H9 (cell line): ENCODE results near the gene RAVER1. TPM values are rescaled to one million over a fixed set of nuclear protein-coding genes. Genes with fewer than 3 reads are reported as not detected.

Experiments used
- DNase-seq: peaks from one replicate; pipeline ENCODE4 v3.0.0-alpha.2; 2017
- H2AFZ ChIP-seq: one replicate; pipeline ENCODE4 v1.6.1; 2013; ENCODE audit warnings: mild to moderate bottlenecking, low read length, control low read depth, moderate library complexity
- H2AK5ac ChIP-seq: 2 replicates; pipeline ENCODE4 v1.6.1; 2013; ENCODE audit warnings: low read length, control low read depth, mixed read lengths; ENCODE audit not compliant: insufficient read length
- H2BK120ac ChIP-seq: one replicate; pipeline ENCODE4 v1.6.1; 2013; ENCODE audit warnings: low read depth, mild to moderate bottlenecking, low read length, control low read depth, inconsistent platforms; ENCODE audit not compliant: poor library complexity, severe bottlenecking
- H2BK12ac ChIP-seq: 2 replicates; pipeline ENCODE4 v1.6.1; 2013; ENCODE audit warnings: low read length, control low read depth, mixed read lengths, low read depth; ENCODE audit not compliant: insufficient read length
- H2BK15ac ChIP-seq: 2 replicates; pipeline ENCODE4 v1.6.1; 2013; ENCODE audit warnings: low read depth, low read length, control low read depth
- H2BK20ac ChIP-seq: one replicate; pipeline ENCODE4 v1.6.1; 2013; ENCODE audit warnings: low read depth, mild to moderate bottlenecking, low read length, control low read depth, inconsistent platforms; ENCODE audit not compliant: poor library complexity, severe bottlenecking
- H2BK5ac ChIP-seq: 2 replicates; pipeline ENCODE4 v1.6.1; 2013; ENCODE audit warnings: low read length, control low read depth, mixed read lengths; ENCODE audit not compliant: insufficient read length
- H3K14ac ChIP-seq: 2 replicates; pipeline ENCODE4 v1.6.1; 2013; ENCODE audit warnings: low read length, control low read depth; ENCODE audit not compliant: insufficient read depth
- H3K18ac ChIP-seq: 2 replicates; pipeline ENCODE4 v1.6.1; 2013; ENCODE audit warnings: low read depth, mild to moderate bottlenecking, mixed read lengths, low read length, control low read depth; ENCODE audit not compliant: insufficient read length
- H3K23ac ChIP-seq: 2 replicates; pipeline ENCODE4 v1.6.1; 2013; ENCODE audit warnings: low read length, control low read depth, mixed read lengths, low read depth; ENCODE audit not compliant: insufficient read length
- H3K23me2 ChIP-seq: 2 replicates; pipeline ENCODE4 v1.6.1; 2013; ENCODE audit warnings: low read depth, mild to moderate bottlenecking, mixed read lengths, low read length, control low read depth; ENCODE audit not compliant: insufficient read length, poor library complexity, severe bottlenecking
- H3K27ac ChIP-seq: 2 replicates; pipeline ENCODE4 v1.5.1; 2013; ENCODE audit warnings: low read length, control low read depth, mixed read lengths, low read depth; ENCODE audit not compliant: insufficient read length
- H3K27me3 ChIP-seq: 2 replicates; pipeline ENCODE4 v1.6.1; 2013; ENCODE audit warnings: low read length, control low read depth, inconsistent platforms; ENCODE audit not compliant: insufficient read depth
- H3K4ac ChIP-seq: 2 replicates; pipeline ENCODE4 v1.6.1; 2013; ENCODE audit warnings: low read depth, mild to moderate bottlenecking, control low read depth, inconsistent platforms, low read length, moderate library complexity
- H3K4me1 ChIP-seq: 2 replicates; pipeline ENCODE4 v1.6.1; 2013; ENCODE audit warnings: low read length, control low read depth, inconsistent platforms; ENCODE audit not compliant: insufficient read depth
- H3K4me2 ChIP-seq: 2 replicates; pipeline ENCODE4 v1.6.1; 2013; ENCODE audit warnings: low read length, control low read depth, mixed read lengths; ENCODE audit not compliant: insufficient read length, insufficient read depth
- H3K56ac ChIP-seq: 2 replicates; pipeline ENCODE4 v1.6.1; 2013; ENCODE audit warnings: low read depth, mild to moderate bottlenecking, mixed read lengths, low read length, control low read depth; ENCODE audit not compliant: insufficient read length
- H3K79me1 ChIP-seq: 2 replicates; pipeline ENCODE4 v1.6.1; 2013; ENCODE audit warnings: low read depth, mild to moderate bottlenecking, moderate library complexity, low read length, control low read depth, inconsistent platforms; ENCODE audit not compliant: insufficient read depth, poor library complexity, severe bottlenecking
- H3K79me2 ChIP-seq: 2 replicates; pipeline ENCODE4 v1.6.1; 2013; ENCODE audit warnings: low read length, control low read depth, inconsistent platforms; ENCODE audit not compliant: insufficient read depth
- H3K9ac ChIP-seq: 2 replicates; pipeline ENCODE4 v1.6.1; 2013; ENCODE audit warnings: low read length, control low read depth, mixed read lengths; ENCODE audit not compliant: insufficient read length; ENCODE audit errors: extremely low read depth
- H3K9me3 ChIP-seq: one replicate; pipeline ENCODE4 v1.6.1; 2013; ENCODE audit warnings: low read depth, low read length, inconsistent platforms; ENCODE audit not compliant: control insufficient read depth
- H3T11ph ChIP-seq: one replicate; pipeline ENCODE4 v1.6.1; 2013; ENCODE audit warnings: mild to moderate bottlenecking, low read length, control low read depth, inconsistent platforms
- H4K20me1 ChIP-seq: one replicate; pipeline ENCODE4 v1.6.1; 2013; ENCODE audit not compliant: control insufficient read depth, insufficient read length, insufficient read depth
- H4K5ac ChIP-seq: 2 replicates; pipeline ENCODE4 v1.6.1; 2013; ENCODE audit warnings: low read depth, mild to moderate bottlenecking, mixed read lengths, low read length, control low read depth; ENCODE audit not compliant: insufficient read length
- H4K8ac ChIP-seq: replicated peaks from 2 replicates; pipeline ENCODE4 v1.6.1; 2013; ENCODE audit warnings: low read length, control low read depth, mixed read lengths, low read depth; ENCODE audit not compliant: insufficient read length
- H4K91ac ChIP-seq: 2 replicates; pipeline ENCODE4 v1.6.1; 2013; ENCODE audit warnings: low read depth, mild to moderate bottlenecking, moderate library complexity, mixed read lengths, low read length, control low read depth; ENCODE audit not compliant: insufficient read length
- H3K27ac Mint-ChIP-seq, 3 experiments: 2 replicates in 2 of 3; 3 replicates in 1 of 3; pipeline ENCODE4 v1.8.0; 2020 to 2021; ENCODE audit warnings: mixed read lengths in 3 of 3, mild to moderate bottlenecking in 1 of 3, moderate library complexity in 1 of 3
- H3K27me3 Mint-ChIP-seq: 2 replicates; pipeline ENCODE4 v1.8.0; 2021; ENCODE audit warnings: low read depth, mild to moderate bottlenecking, moderate library complexity, mixed read lengths
- H3K36me3 Mint-ChIP-seq, 3 experiments: 2 replicates in 2 of 3; 3 replicates in 1 of 3; pipeline ENCODE4 v1.8.0; 2020 to 2021; ENCODE audit warnings: low read depth in 3 of 3, mixed read lengths in 3 of 3; ENCODE audit not compliant: insufficient read depth in 1 of 3
- H3K4me1 Mint-ChIP-seq, 2 experiments: 2 replicates each; pipeline ENCODE4 v1.8.0; 2020; ENCODE audit warnings: mixed read lengths in 2 of 2
- H3K4me3 Mint-ChIP-seq, 2 experiments: 2 replicates in 1 of 2; 3 replicates in 1 of 2; pipeline ENCODE4 v1.8.0; 2020 to 2021; ENCODE audit warnings: mild to moderate bottlenecking in 2 of 2, mixed read lengths in 2 of 2, moderate library complexity in 1 of 2
- H3K9me3 Mint-ChIP-seq, 2 experiments: 2 replicates in 1 of 2; 3 replicates in 1 of 2; pipeline ENCODE4 v1.8.0; 2020; ENCODE audit warnings: mild to moderate bottlenecking in 2 of 2, mixed read lengths in 2 of 2, moderate library complexity in 1 of 2
- WGBS: extraction: QIAGEN DNeasy Blood & Tissue Kit; methylation state at CpG from one replicate; pipeline ENCODE4 v1.1.7; 2013; ENCODE audit warnings: missing lambda C conversion rate, low lambda C conversion rate, mixed read lengths; ENCODE audit not compliant: insufficient read length; ENCODE audit errors: extremely low coverage; 5-methylcytosine and 5-hydroxymethylcytosine counted together
- total RNA-seq: library from RNA; stranded (reverse); gene quantifications from 2 replicates; pipeline ENCODE4 v1.2.1, GENCODE V29; 2021
- TF ChIP-seq, protein P1 (sequence below): fragments of 200-600 bp; sonication (generic); conservative IDR thresholded peaks from 3 replicates; pipeline ENCODE4 v1.8.0; 2021; ENCODE audit warnings: antibody characterized with exemption, mild to moderate bottlenecking

RAVER1 gene
- total RNA-seq, 1 experiment from 2014 or later, result 74.7 TPM

DNA sequence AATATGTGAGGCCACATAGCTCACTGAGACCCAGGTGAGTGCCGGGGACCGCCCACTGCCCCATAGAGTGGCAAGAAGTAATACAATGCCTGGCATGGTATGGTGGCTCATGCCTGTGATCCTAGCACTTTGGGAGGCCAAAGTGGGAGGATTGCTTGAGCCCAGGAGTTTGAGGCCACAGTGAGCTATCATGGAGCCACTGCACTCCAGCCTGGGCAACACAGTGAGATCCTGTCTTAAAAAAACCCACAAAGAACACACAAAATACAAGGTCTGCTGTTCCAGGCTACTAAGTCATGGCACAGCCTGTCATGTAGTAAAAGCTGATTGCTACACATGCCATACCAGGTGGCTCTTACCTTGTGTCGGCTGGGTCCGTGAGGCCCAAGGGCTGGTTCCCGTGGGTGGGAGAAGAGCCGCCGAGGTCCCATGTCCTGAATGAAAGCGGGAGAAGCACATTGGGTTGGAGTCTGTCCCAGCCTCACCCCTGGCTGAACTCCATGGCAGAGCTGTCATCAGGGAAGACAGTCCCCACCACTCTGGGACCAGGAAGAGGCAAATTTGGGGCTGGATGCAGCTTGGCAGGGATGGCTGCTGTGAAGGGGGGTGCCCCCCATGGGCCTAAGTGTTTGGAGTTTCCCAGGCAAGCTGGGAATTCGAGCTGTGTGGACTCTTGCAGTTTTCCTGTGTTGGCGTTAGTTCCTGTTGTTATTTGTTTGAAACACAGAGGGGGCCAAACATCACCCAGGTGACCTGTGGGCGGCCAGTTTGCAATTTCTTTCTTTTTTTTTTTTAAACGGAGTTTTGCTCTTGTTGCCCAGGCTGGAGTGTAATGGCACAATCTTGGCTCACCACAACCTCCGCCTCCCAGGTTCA lies 14.3 kb downstream of the RAVER1 start:
- Histone ChIP-seq H4K91ac (no peak overlapping the region), H2BK120ac (no peak overlapping the region), H3K9ac (no peak overlapping the region), H3K23me2 (peaks cover 3% of the 10 kb centered on the region), H3K56ac (no peak overlapping the region), H2BK20ac (no peak overlapping the region), H3T11ph (no peak overlapping the region), H3K9me3 (no peaks in the 10 kb centered on the region), H2BK12ac (no peak overlapping the region), H4K8ac (no peak overlapping the region), H2AK5ac (no peak overlapping the region), H3K27me3 (no peaks in the 10 kb centered on the region), H4K5ac (no peak overlapping the region), H3K79me2 (no peaks in the 10 kb centered on the region), H2BK5ac (no peak overlapping the region), H3K79me1 (no peaks in the 10 kb centered on the region), H3K4ac (no peak overlapping the region), H3K4me2 (no peak overlapping the region), H2AFZ (no peak overlapping the region), H3K4me1 (no peaks in the 10 kb centered on the region), H3K27ac (no peak overlapping the region), H2BK15ac (no peak overlapping the region), H3K14ac (no peak overlapping the region), H4K20me1 (no peaks in the 10 kb centered on the region), H3K18ac (no peak overlapping the region), H3K23ac (no peak overlapping the region)
- DNase-seq, result no peak
- Mint-ChIP-seq H3K4me1 (peaks cover 11 to 14% of the 10 kb centered on the region in 2 experiments), H3K27me3 (peaks cover 2% of the 10 kb centered on the region), H3K27ac (no peak overlapping the region), H3K4me3 (no peak overlapping the region), H3K36me3 (peaks cover 19 to 58% (median 41%) of the 10 kb centered on the region in 3 experiments), H3K9me3 (no peaks in the 10 kb centered on the region; a peak in 1 of 5 replicates)
- WGBS, result no CpG with 5 or more reads among the region's 13 CpGs
- TF ChIP-seq, protein P1, sequence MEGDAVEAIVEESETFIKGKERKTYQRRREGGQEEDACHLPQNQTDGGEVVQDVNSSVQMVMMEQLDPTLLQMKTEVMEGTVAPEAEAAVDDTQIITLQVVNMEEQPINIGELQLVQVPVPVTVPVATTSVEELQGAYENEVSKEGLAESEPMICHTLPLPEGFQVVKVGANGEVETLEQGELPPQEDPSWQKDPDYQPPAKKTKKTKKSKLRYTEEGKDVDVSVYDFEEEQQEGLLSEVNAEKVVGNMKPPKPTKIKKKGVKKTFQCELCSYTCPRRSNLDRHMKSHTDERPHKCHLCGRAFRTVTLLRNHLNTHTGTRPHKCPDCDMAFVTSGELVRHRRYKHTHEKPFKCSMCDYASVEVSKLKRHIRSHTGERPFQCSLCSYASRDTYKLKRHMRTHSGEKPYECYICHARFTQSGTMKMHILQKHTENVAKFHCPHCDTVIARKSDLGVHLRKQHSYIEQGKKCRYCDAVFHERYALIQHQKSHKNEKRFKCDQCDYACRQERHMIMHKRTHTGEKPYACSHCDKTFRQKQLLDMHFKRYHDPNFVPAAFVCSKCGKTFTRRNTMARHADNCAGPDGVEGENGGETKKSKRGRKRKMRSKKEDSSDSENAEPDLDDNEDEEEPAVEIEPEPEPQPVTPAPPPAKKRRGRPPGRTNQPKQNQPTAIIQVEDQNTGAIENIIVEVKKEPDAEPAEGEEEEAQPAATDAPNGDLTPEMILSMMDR, result no peak
